EL (cell line): ENCODE data around the gene DPYSL4.

Experiments used
- DNase-seq: peaks from one replicate; pipeline ENCODE4 v3.0.0-alpha.2; 2016

The DPYSL4 gene

GRCh38 chr10:132247943-132248342 is 61.2 kb downstream of the DPYSL4 start:
- DNase-seq, result no peak

GRCh38 chr10:132248455-132249225 is 61.9 kb downstream of the DPYSL4 start:
- peak; percentile 48 for DNase-seq

GRCh38 chr10:132249226-132249724 is 62.5 kb downstream of the DPYSL4 start:
- no peak for DNase-seq

GRCh38 chr10:132249824-132250375 is 63.2 kb downstream of the DPYSL4 start:
- no peak for DNase-seq

GRCh38 chr10:132250481-132251475 is 64.0 kb downstream of the DPYSL4 start:
- no peak for DNase-seq

GRCh38 chr10:132251928-132252327 is 65.2 kb downstream of the DPYSL4 start:
- DNase-seq, result no peak

- no peak for DNase-seq
These were observed 65.7 kb downstream of the DPYSL4 start for GRCh38 chr10:132252412-132252811.

- DNase-seq, result no peak
These were observed 66.4 kb downstream of the DPYSL4 start for GRCh38 chr10:132253092-132253687.

- DNase-seq, result no peak
These were observed 68.1 kb downstream of the DPYSL4 start for GRCh38 chr10:132254841-132255240.
